GM21619 (cell line): Measurements from ENCODE around the gene LYPD6.

Experiments
- ATAC-seq: cut with Tn5 transposase; IDR thresholded peaks from one replicate; pipeline ENCODE4 v1.9.1; 2021; ENCODE audit not compliant: unreplicated experiment

Gene LYPD6

GRCh38 chr2:149399934-149400615, 69.7 kb downstream of the LYPD6 start:
- ATAC-seq = no peak

- ATAC-seq = no peak
Observed at GRCh38 chr2:149400997-149401396, 70.6 kb downstream of the LYPD6 start.

DNA sequence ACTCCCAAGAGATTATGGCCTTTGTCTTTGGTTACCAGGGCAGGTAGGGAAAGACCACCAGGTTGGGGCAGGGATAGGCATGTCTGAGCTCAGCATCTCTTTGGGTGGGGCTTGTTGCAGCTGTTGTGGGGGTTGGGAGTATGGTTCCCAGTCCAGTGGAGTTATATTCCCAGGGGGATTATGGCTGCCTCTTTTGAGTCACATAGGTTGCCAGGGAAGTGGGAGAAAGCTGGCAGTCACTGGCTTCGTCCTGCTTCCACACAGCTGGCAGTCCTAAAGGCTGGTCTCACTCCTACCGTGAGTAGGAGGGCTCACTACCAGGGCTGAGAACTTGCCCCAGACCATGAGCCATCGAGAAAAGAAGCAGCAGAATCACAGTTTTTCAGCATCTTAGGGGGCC, 79.1 kb downstream of the LYPD6 start:
- no peak for ATAC-seq

DNA sequence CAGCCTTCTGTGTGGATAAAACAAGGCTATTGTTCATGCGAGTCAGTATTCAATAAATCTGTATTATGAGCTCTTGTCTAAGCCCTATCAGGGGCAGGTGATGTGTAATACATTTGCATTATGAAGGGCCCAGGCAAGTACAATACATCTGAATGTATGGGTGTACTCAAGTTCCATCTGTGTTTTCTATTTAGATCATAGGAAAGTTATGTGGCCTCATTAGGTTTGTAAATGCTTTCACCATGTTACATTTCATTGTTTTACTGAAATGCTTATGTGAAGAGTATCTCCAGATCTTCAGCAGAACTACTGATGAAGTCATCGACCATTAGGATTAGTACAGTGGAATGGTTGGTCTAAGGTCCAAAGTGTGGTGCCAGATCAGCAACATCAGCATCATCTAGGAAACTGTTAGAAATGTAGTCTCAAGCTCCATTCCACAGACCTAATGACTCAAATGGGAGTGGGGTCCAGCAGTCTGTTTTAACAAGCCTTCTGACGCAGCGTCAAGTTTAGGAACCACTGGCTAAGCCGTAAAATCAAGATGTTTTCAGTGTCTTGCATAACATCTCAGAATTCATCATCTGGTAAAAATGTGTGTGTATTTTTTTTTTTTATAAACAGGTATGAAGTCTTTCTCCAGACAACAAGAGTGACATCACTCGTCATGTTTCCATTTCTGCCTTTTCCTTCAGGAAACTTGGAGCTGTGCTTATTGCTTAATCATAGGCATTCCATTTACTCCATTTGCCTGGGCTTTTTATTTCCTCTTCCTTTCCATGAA, 80.5 kb downstream of the LYPD6 start:
- no peak for ATAC-seq

GRCh38 chr2:149413487-149413886, 83.1 kb downstream of the LYPD6 start:
- no peak for ATAC-seq

DNA sequence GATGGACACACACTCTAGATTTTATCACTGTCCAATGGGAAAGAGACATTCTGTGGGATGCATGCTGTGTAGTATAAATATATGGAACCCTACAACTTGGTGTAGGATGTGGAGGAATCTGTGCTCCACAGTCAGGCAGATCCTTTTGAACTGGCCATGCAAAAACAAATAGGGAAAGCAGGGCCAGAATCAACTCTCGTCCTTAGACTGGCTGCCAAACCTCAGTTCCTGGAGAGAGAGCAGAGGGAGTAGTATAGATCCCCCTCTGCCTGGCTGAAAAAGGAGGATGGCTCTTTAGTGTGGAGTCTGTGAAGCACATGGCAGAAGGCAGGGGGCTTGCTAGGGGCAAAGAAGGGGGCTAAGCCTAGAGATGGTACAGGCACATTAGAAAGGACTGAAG, 84.7 kb downstream of the LYPD6 start:
- no peak for ATAC-seq

DNA sequence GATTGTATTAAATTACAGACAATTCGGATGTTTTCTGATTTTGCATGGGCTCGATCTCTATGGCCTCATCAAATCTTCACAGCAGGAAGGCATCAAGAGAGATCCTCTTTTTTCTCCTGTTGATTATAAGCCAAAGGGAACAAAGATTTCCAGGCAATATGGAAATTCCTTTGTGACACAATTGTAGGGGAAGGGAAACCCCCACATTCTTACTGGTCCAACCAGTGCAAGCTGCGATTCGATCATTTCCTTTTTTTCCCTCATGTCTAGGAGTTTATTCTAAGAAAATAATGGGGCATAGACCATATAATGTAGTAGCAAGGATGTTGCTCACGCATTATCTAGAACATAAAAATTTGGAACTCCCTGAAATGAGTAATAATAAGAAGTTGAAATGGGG, 87.7 kb downstream of the LYPD6 start:
- no peak for ATAC-seq

DNA sequence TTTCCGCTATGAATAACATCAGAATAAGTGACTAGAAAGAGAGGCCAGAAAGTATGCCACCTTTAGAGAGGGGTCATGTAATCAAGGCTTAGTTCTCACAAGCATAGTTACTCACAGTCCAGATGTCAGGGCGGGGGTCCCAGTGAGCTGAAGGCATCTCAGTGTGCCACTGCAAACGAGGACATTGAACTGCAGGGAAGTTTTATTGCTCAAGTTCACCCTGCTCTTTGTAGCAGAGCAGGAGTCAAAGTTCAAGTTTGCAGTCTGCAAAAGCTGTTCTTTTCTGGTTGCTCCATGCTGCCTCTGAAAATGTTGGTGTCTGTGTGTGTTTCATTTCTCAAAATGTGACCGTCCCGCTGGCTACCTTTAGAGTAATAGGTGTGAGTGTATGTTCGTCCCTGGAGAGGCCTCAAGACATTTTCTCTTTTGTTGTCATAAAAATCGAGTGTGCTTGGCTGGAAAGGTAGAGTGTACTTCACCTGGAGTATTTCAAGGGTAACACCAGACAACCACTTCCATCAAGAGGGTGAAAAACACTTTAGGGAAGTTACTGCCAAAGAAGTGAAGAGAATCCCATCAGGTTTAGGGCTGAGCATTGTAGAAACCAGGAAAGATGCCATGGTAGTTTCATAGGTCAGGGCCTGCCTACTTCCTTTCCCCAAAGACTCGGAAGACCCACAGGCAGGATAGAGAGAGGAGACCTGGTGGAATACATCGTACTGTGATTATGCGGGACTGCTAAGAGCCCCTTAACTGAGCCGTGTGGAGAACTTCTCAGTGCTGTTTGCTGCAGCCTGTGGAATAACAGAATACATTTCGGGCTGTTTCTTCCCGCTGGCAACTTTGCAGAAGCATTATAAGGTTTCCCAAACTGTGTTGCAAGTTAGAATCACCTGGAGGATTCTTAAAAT, 89.9 kb downstream of the LYPD6 start:
- no peak for ATAC-seq

GRCh38 chr2:149421791-149422190, 91.4 kb downstream of the LYPD6 start:
- no peak for ATAC-seq

GRCh38 chr2:149422337-149422990, 92.1 kb downstream of the LYPD6 start:
- no peak for ATAC-seq

- ATAC-seq = no peak
Observed at GRCh38 chr2:149422991-149423338, 92.6 kb downstream of the LYPD6 start.

DNA sequence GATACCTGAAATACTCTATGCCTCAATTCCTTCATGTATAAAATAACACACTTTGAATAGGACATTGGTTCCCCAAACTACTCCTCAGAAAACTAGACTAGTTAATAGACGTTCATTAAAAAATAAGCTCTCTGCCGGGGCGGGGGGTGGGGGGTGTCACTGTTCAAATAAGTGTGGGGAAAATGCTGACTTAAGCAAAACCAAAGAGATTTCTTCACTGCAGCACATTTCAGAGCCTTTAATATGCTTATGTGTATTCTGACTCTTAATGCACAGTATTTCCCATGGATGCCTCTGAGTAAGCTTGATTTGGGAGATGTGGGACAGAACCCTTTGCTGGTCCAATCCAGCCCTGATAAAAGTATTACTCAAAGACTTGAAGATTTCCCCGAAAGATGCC, 93.2 kb downstream of the LYPD6 start:
- ATAC-seq = no peak

DNA sequence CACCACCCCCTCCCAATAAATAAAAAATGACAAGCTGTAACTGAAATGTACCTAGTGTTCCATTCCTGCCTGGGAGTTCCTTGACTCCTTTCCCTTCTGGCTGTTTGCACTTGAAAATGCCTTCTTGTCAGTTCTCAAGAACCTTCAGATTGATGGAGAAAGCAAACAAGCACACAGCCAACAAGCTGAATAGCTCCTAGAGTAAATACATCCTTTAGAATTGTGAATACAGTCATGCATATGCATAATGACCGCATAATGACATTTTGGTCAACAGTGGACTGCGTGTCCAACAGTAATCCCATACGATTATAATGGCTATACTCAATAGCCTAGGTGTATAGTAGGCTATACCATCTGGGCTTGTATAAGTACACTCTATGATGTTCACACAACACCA, 97.0 kb downstream of the LYPD6 start:
- ATAC-seq = no peak

- no peak for ATAC-seq
Observed at GRCh38 chr2:149428783-149429182, 98.4 kb downstream of the LYPD6 start.

GRCh38 chr2:149430743-149431736, 100.7 kb downstream of the LYPD6 start:
- ATAC-seq = no peak

DNA sequence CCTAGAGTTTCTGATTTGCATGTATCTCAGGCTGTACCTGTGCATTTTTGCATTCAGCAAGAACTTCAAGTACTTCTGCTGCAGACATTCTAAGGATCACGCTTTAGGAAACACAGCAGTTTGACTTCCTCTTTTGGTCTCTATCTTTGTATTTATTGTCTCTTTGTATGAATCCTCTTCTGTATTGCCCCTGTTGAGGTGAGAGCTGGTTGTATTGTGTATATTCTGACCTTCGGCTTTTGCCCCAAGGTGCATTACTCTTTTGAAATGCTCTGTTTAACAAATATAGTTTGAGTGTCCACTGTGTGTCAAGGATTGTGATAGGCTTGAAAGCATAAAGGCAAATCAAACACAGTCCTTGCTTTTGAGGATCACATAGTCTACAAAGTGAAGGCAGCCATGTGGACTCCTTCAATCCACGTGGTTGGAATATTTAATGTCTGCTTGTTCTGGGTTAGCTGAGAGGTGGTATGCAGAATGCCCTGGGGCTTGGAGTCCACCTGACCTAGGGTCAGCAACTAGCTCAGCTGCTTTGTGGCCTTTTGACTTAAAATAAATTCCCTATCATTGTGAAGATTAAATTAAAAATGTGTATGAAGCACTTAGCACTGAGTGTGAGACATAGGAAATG, 108.1 kb downstream of the LYPD6 start:
- ATAC-seq = no peak

DNA sequence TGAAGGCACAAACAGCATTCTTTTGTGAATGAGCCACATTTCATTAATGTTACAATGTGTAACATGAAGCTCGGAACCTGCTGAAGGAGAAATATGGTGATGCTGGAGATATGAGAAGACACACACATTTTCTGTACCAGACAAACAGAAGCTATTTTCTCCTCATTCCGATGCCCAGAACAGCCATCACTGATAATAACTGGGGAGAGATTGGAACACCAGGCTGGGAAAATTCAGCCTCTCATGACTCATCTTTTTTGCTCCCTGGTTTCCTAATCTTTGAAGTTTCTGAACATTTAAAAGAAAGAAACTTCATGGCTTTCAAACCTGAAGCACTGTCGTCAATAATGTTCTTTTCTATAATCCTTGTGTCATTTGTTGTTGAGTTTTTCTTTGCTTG, 110.9 kb downstream of the LYPD6 start:
- ATAC-seq = no peak

DNA sequence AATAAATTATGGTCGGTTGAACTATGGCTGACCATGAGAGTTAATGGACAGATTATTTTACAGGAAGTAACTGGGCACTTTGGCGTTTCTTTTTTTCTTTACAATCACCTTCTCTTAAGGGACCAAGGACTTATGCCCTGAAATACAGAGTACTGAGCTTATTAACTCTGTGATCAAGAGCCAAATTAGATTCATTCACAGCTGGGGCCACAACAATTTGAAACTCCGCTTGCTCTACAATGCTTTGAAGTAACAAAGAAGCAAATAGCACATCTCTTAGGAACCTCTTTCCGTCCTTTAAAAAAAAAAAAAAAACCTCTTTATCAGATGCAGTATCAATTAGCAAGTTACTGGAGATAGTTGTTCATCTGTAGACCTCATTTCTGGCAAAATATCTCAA, 112.0 kb downstream of the LYPD6 start:
- no peak for ATAC-seq

GRCh38 chr2:149443150-149443549, 112.8 kb downstream of the LYPD6 start:
- no peak for ATAC-seq

- no peak for ATAC-seq
Observed at GRCh38 chr2:149446748-149447147, 116.4 kb downstream of the LYPD6 start.
